Pulmonary artery endothelial cell (primary cell): ENCODE results near the gene CSPG4. TPM values are rescaled to one million over a fixed set of nuclear protein-coding genes. Genes with fewer than 3 reads are reported as not detected.
"Not testable (repeated sequence)": the region's sequence is repeated elsewhere in the genome, so short reads cannot be mapped to it uniquely, and the experiment has no call there.

Source experiments
- DNase-seq: peaks from one replicate; pipeline ENCODE4 v3.0.0-alpha.2; 2011; ENCODE audit warnings: low read depth, low spot score
- total RNA-seq: library from RNA; depleted of rRNA; stranded (reverse); fragments of >200 nt; gene quantifications from 2 replicates; pipeline ENCODE4 v1.2.3, GENCODE V29; 2014

Gene CSPG4
- total RNA-seq = under 0.01 and 0.04 TPM in 2 replicates

DNA sequence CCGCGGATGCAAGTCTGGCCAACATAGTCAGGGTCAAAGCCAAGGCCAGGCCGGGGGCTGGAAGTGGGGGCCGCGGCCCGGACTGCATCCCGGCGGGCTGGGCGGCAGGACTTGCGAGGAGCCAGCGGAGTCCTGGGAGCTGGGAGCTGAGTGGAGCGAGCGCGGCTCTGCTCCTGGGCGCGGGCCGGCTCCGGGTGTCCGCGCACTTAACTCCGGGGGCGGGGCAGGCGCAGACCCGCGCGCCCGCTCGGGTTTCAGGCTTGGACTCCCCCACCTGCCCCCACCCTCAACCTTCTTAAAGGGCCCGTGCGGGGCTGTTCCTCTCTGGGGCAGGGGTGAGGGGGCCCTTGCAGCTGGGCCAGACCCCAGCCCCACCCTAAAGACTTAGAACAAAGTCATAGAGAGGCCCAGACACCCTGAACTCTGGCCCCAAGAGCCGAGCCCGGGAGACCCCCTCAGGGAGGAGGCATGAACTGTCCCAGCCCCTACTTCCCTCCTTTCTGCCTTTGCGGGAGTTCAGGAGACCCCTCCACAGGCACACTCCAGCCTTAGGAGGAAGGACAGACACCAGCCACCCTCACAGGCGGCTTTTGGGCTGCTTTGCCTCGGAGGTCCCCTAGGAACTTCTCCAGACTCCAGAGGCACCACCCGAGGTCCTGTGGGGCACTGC is at the start of gene CSPG4:
CSPG4 (minus strand) TSS at position 181 of the 670 bp plus-strand sequence; CDS start at position 88, 93 bp downstream.
- no peak for DNase-seq

- DNase-seq = not testable (repeated sequence)
Measured at GRCh38 chr15:75762357-75762718, 49.7 kb upstream of the CSPG4 start.

- no peak for DNase-seq
Measured at GRCh38 chr15:75761446-75762356, 49.1 kb upstream of the CSPG4 start.

- DNase-seq = no peak
Measured at GRCh38 chr15:75760704-75761435, 48.2 kb upstream of the CSPG4 start.

DNA sequence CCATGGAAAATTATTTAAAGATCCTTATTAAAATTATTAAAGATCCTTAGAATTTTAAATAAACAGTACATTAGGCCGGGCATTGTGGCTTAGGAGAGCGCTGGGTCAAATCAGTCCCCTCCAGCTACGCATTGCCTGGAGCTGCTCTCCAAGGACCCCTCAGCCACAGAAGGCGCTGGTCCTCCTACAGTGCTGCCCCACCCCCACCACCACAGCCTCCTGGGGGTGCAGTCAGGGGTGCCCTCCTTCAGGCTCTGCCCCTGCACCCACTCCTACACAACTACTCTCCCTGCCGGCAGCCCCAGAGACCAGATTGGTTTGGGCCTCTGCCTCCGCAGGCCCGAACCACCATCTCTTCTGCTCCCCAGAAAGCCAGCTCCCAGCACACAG is 47.5 kb upstream of the CSPG4 start:
- not testable (repeated sequence) for DNase-seq

DNA sequence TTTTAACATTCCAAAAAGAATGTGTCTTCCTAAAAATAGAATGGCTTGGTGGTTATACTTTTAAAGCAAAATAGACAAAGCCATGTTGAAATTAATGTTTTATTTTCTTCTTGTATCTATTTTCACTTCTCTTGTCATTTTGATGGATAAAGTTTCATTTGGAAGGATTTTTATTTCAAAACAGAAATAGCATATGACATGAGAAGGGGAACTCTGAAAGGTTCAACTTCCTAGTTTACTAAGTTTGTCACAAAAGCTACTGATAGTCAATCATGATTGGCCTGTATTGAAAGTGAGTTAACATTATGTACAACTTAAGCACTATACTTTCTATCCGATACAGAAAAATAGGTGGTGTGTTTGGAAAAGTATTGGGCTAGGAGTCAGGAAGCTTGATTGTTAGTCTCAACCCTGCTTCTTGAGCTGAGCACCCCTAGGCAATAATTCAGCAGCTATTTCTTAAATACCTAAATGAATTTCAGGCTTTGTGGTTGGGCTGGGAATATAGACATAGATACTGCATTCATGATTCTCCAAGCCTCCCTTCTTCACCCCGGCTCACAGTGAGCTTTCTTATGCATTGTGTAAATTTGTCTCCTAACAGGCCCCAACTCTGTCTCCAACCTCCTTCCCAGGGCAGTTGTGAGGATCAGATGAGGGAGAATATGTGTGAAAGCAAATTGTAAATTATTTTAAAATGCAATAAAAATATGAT is 46.9 kb upstream of the CSPG4 start:
- no peak for DNase-seq

DNA sequence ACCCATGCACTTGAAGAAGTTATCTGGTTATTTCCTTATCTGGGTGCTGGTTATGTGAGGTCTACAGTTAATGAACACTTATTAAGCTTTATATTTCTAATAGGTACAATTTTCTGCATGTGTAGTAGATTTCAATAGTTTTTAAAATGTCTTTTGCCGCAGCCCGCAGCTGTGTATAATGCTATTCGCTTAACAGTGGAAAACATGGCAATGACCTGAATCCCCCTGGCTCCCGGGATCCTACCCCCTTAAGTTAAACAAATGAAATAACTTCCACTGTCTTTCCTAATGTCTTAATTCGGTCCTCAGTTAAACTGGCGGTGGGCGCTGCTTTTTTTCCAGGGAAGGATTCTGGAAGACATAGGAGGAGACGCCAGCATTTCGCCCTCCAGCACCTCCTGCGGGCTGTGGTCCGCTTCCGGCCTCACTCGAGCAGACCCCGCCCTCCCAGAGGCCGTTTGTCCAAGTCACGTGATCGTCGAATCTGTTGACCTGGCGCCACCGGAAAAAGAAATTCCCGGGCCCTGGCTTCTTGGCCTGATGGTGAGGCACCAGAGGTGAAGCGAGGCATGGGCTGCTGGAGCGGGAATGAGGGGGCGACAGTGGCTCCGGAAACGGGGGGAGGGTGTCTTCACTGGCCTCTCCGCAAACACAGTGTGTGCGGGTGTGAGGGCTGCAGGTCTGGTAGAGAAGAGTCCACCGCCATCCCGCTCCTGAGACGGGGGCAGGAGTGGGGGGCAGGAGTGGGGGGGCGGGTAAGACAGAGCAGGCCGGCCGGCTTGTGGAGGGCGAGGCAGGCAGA is 45.6 kb upstream of the CSPG4 start:
- DNase-seq = no peak

DNA sequence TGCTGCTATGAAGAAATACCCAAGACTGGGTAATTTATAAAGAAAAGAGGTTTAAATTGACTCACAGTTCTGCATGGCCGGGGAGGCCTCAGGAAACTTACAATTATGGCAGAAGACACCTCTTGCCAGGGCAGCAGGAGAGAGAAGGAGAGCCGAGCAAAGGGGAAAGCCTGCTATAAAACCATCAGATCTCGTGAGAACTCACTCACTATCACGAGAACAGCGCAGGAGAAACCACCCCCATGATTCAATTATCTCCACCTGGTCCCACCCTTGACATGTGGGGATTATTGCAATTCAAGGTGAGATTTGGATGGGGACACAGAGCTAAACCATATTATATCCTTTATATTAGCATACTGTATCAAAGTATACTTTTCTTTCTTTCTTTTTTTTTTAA is 42.2 kb upstream of the CSPG4 start:
- not testable (repeated sequence) for DNase-seq

DNA sequence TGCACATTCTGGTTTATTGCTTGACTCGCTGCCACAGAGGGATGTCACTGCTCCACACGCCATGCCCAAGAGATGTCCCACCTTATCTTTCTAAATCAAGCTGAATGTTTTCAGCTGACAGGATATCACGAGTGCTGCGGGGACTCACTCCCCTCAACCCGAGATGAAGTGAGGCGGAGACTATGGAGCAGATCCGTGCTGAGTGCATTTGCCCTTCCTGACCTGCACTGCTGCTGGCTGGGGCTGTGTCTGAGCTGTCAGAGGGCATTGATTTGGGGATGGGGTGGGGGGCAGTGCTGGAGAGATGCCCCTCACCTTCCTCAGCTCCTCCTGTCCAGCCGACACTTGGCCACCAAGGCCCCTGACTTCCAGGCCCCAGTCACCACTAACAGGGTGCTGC is 40.5 kb upstream of the CSPG4 start:
- no peak for DNase-seq

GRCh38 chr15:75751891-75752290 is 39.2 kb upstream of the CSPG4 start:
- DNase-seq = no peak

- DNase-seq = no peak
Measured at GRCh38 chr15:75751116-75751875, 38.6 kb upstream of the CSPG4 start.

DNA sequence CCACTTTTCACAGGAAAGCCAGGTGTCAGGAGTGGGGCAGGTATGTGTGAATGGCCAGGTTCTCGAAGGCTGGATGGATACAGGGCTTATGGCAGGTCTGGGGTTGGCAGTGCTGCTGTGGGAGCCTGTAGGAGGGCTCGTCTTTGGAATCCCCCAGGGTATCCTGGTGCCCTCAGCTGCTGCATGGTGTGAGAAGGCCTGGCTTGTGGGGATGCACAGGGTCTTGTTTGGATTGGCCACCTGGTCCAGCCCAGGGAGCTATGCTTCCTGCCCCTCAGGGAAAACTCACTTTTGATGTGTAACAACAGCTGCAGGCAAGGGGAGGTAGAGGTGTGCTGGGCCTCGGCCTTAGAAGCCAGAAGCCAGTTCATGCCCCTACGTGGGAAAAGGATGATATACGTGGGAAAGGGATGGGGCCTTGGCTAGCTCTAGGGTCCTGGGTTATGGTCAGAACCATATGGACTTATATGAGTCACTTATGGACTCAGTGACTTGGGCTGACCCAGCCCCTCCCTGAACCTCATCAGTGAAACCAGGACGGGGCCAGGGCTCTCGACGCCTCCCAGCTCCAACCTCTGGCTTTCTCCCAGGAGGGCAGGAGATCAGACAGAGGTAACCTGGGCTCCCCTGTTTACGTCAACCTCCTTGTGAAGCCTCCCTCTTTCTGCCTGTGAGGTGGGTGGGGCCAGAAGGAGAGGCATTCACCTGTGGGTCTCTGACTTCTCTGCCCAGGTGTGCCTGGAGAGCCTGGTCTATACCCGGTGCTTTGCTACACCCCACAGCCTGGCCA is 37.8 kb upstream of the CSPG4 start:
- DNase-seq = no peak

DNA sequence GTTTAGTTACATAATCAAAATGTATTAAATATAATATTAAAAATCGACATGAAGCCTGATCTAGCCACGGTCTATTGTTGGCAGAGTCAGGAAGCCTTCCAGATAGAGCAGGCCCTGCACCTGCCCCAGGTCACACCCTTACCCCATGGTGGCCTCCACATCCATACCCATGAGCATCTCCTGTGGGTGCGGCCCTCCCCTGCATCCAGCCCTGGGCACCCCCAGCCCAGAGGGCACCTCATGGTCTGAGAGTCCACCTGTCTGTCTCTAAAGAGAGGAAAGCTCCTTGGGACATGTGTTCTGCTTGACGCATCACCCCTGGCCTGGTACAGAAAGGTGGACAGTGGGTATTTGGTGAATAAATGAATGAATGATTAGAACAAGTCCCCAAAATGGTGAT is 37.2 kb upstream of the CSPG4 start:
- DNase-seq = no peak

DNA sequence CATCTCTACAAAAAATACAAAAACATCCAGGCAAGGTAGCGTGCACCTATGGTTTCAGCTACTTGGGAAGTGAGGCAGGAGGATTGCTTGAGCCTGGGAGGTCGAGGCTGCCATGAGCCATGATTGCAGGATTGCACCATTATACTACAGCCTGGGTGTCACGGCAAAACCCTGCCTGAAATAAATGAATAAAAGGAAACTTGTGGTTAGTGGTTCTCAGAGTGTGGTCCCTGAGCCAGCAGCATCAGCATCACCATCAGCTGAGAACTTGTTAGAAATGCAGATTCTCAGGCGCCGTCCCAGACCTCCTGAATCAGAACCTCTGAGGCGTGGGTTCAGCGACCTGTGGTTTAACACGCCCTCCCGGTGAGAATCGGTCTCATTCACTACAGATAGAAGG is 36.2 kb upstream of the CSPG4 start:
- not testable (repeated sequence) for DNase-seq

DNA sequence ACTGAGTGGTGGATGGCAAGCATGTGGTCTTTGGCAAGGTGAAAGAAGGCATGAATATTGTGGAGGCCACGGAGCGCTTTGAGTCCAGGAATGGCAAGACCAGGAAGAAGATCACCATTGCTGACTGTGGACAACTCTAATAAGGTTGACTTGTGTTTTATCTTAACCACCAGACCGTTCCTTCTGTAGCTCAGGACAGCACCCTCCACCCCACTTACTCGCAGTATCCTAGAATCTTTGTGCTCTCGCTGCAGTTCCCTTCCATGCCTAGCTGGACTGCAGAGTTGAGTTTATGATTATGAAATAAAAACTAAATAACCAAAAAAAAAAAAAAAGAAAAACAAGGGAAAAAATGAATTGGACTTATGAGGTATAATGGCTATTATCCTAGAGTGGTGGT is 34.5 kb upstream of the CSPG4 start:
- DNase-seq = not testable (repeated sequence)

DNA sequence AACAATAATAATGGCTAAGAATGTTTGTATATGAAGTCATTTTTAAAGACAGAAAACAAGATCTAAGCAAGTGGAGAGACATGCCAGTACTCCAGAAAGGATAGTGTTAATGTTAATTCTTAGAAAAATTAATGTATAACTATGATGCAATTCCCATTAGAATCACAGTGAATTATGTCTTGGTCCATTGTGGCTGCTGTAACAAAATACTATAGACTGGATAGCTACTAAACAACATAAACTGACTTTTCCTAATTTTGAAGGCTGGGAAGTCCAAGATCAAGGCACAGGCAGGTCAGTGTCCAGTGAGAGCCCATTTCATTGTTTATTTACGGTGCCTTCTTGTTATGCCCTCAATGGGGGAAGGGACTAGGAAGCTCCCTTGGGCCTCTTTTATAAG is 32.7 kb upstream of the CSPG4 start:
- DNase-seq = no peak

GRCh38 chr15:75742346-75742745 is 29.7 kb upstream of the CSPG4 start:
- not testable (repeated sequence) for DNase-seq

- no peak for DNase-seq
Measured at GRCh38 chr15:75739791-75740190, 27.1 kb upstream of the CSPG4 start.
